Type B pancreatic cell (in vitro differentiated cells): ENCODE data around the gene MLNR. TPM values are rescaled to one million over a fixed set of nuclear protein-coding genes. Genes with fewer than 3 reads are reported as not detected.
A peak's percentile ranks its signal among the peaks of the same experiment; 100 is the strongest.

ENCODE experiments used
- DNase-seq: peaks from one replicate; pipeline ENCODE4 v3.0.0; 2021; ENCODE audit warnings: mixed read lengths; ENCODE audit not compliant: unreplicated experiment; ENCODE audit errors: extremely low spot score
- H3K27ac Mint-ChIP-seq: 2 replicates; pipeline ENCODE4 v1.8.0; 2021; ENCODE audit warnings: mild to moderate bottlenecking, mixed read lengths
- H3K27me3 Mint-ChIP-seq: 2 replicates; pipeline ENCODE4 v1.8.0; 2021; ENCODE audit warnings: mixed read lengths
- H3K36me3 Mint-ChIP-seq: 2 replicates; pipeline ENCODE4 v1.8.0; 2021; ENCODE audit warnings: mixed read lengths
- H3K4me1 Mint-ChIP-seq: one replicate; pipeline ENCODE4 v1.8.0; 2021; ENCODE audit warnings: mixed read lengths; ENCODE audit not compliant: unreplicated experiment
- H3K4me3 Mint-ChIP-seq: 2 replicates; pipeline ENCODE4 v1.8.0; 2021; ENCODE audit warnings: mild to moderate bottlenecking, mixed read lengths
- H3K9me3 Mint-ChIP-seq: 2 replicates; pipeline ENCODE4 v1.8.0; 2021; ENCODE audit warnings: mixed read lengths
- CTCF ChIP-seq: fragments of 200-600 bp; sonication (generic); conservative IDR thresholded peaks from 2 replicates; pipeline ENCODE4 v1.5.0; 2021; ENCODE audit warnings: antibody characterized with exemption, mild to moderate bottlenecking
- total RNA-seq: library from RNA; stranded (reverse); gene quantifications from 2 replicates; pipeline ENCODE4 v1.2.1, GENCODE V29; 2021; ENCODE audit warnings: low replicate concordance

The MLNR gene
- total RNA-seq, 1 donor from 2014 or later = not detected

- no peak for DNase-seq
- no peak for TF ChIP-seq CTCF
- peak overlapping the region; percentile 98 for H3K4me3 Mint-ChIP-seq
- peaks cover 4% of the 10 kb centered on the region for H3K36me3 Mint-ChIP-seq
- H3K4me1 Mint-ChIP-seq = peaks cover 15% of the 10 kb centered on the region
- peaks cover 17% of the 10 kb centered on the region for H3K27me3 Mint-ChIP-seq
- peak overlapping the region; percentile 99 for H3K27ac Mint-ChIP-seq
- H3K9me3 Mint-ChIP-seq = no peaks in the 10 kb centered on the region
These were observed 26.9 kb downstream of the MLNR start for GRCh38 chr13:49246850-49247642.

DNA sequence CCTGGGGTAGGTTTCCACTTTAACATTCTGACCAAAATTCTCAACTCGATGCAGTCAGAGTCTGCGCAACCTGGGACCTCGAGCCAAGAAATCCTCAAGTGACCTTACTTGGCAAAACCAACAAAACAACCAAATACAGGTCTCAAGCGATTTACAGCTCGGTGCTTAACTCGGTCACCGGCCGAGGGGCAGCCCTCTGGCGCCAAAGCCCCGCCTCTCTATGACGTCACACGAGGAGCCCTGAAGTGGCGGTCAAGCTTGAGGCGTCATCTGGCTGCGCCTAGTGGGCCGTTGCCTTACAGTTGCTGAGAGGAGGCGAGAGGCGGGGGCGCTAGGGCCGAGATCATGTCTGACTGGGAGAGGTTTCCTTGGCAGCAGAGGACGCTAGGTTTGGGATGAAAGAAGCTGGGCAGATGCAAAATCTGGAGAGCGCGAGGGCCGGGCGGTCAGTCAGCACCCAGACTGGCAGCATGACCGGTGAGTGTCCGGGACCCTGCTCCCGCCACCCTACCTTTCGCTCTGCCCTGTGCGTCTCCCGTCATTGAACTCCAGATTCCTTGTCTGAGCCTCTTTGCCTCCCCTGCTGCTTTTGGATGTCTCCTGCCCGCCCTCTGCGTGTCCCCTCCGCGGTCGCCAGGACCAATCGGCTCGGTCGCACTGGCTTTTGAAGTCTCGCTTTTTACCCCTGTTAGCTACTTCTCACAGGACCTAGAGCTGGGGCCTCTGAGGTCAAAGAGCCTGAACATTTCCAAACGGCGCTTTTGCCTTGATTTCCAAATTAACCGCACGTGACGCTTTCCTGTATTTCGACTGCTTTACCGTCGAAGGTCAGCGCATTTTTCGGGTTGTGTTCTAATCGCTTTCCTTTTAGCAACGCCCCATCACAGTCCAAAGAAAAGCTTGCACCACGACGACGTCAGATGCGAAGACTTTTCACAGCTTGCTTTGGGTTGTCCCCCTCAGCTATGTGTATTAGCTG lies 27.8 kb downstream of the MLNR start, which contains the start of gene CDADC1:
Gene CDADC1, plus strand, starts transcription at position 283 of the 979 bp plus-strand sequence. Its CDS starts 113 bp downstream, at position 396.
- H3K36me3 Mint-ChIP-seq = peaks cover 4% of the 10 kb centered on the region
- peak within 1 kb of the TSS; percentile 98 for H3K4me3 Mint-ChIP-seq
- peaks cover 15% of the 10 kb centered on the region for H3K4me1 Mint-ChIP-seq
- peak within 1 kb of the TSS; percentile 99 for H3K27ac Mint-ChIP-seq
- H3K27me3 Mint-ChIP-seq = peaks cover 17% of the 10 kb centered on the region
- DNase-seq = peak; percentile 95
- no peak for TF ChIP-seq CTCF
- no peaks in the 10 kb centered on the region for H3K9me3 Mint-ChIP-seq

GRCh38 chr13:49248622-49249002 lies 28.5 kb downstream of the MLNR start:
- DNase-seq = no peak
- Mint-ChIP-seq H3K4me3 (peak overlapping the region; percentile 98), H3K27ac (peak overlapping the region; percentile 99), H3K36me3 (peaks cover 7% of the 10 kb centered on the region), H3K27me3 (peaks cover 12% of the 10 kb centered on the region), H3K9me3 (no peaks in the 10 kb centered on the region), H3K4me1 (peaks cover 15% of the 10 kb centered on the region)
- no peak for TF ChIP-seq CTCF

DNA sequence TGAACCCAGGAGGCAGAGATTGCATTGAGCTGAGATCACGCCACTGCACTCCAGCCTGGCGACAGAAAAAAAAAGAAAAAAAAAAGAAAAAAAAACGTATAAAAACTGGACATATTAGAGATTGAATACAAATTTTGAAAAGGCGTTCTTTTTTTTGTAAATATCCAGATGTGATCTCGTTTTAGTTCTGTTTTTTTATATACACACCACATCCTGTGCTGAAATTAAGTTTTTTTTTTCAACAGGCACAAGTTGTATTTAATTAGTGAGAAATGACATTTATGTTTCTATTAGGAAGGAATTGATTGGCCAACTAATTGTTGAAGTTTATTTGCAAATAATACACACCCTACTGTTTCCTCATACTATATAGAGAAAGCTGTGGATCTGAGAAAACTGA lies 31.2 kb downstream of the MLNR start:
- peaks cover 18% of the 10 kb centered on the region for H3K36me3 Mint-ChIP-seq
- no peaks in the 10 kb centered on the region for H3K9me3 Mint-ChIP-seq
- no peak for DNase-seq
- no peak overlapping the region for H3K4me3 Mint-ChIP-seq
- no peak for TF ChIP-seq CTCF
- H3K27me3 Mint-ChIP-seq = peaks cover 3% of the 10 kb centered on the region
- H3K4me1 Mint-ChIP-seq = peaks cover 15% of the 10 kb centered on the region
- no peak overlapping the region for H3K27ac Mint-ChIP-seq

DNA sequence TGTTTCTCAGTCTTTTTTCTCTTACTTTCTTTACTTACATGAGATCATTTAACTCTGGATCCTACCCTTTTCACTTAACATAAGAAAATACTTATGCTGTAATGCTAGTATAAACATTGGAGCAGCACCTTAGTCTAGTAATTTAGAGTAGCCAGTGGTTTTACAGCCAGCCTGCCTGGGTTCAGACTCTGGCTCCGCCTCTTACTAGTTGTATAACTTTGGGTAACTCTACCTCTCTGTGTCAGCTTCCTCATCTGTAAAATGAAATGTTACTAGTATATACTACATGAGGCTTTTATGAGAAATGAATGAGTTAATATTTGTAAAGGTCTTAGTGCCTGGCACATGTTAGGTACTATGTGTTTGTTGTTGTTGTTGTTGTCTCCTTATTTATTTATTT lies 33.2 kb downstream of the MLNR start:
- Mint-ChIP-seq H3K36me3 (peaks cover 19% of the 10 kb centered on the region), H3K27me3 (no peaks in the 10 kb centered on the region), H3K4me1 (peaks cover 3% of the 10 kb centered on the region), H3K27ac (no peak overlapping the region), H3K9me3 (no peaks in the 10 kb centered on the region), H3K4me3 (no peak overlapping the region)
- DNase-seq = no peak
- TF ChIP-seq CTCF = no peak
